ENCODE results near the gene UBE2I. TPM values are rescaled to one million over a fixed set of nuclear protein-coding genes. Genes with fewer than 3 reads are reported as not detected.

UBE2I gene
- total RNA-seq, 1 experiment from 2014 or later, result 198 TPM

DNA sequence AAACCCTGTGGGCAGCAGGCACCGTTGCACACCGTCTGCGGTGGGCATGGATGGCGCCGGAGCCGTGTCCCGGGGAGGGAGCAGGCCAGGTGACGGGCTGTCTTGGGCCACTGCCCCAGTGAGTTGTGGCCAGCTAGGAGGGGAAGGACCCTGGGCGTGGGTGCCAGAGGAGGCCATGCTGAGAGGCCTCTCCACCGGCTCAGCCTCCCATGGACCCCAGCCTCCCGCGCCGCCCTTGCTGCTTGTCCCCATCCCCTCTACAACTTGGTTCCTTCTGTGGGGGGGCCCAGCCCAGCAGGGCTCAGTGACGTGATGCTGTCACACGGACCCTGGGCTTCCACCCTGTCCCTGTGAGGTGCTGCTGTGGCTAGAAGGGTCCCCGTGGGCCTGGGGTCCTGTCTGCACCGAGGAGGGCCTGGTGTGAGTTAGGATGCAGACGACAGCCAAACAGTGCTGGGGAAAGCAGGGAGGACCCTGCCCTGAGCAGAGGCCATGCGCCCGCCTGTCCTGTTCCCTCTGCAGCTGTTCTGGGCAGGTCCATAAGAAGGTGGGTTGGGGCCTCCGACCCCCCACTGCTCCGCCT, 11.3 kb downstream of the UBE2I start:
- H3K9me3 ChIP-seq (ENCODE audit: control insufficient read depth, insufficient read depth, low read depth, low read length), result no peaks in the 10 kb centered on the region
- H3K4me1 ChIP-seq (ENCODE audit: control insufficient read depth, insufficient read depth, low read length), result no peaks in the 10 kb centered on the region
- no peaks in the 10 kb centered on the region for H3K27me3 ChIP-seq (ENCODE audit: control insufficient read depth, insufficient read depth, low read length)
- intact Hi-C loops (cut with micrococcal nuclease; ENCODE audit: unreplicated experiment) (no loop called here), in situ Hi-C loops (cut with HindIII; ENCODE audit: low pct_unique_long_range_greater_than_20kb, low sequenced_read_pairs) (no loop called here)
- ChIA-PET POLR2A (no interaction called here), CTCF (interaction anchor here (0.6 kb wide), 1 partner anchor 41 kb away, joined by 9 read pairs; no protein-coding TSS in a partner anchor)
- no peak overlapping the region for H3K27ac ChIP-seq (ENCODE audit: low read length)
- no TSS peak for BruUV-seq (replicated peaks)
- peaks cover 15% of the 10 kb centered on the region for H3K36me3 ChIP-seq (ENCODE audit: control insufficient read depth, insufficient read depth, low read length)
- TF ChIP-seq, protein P1, sequence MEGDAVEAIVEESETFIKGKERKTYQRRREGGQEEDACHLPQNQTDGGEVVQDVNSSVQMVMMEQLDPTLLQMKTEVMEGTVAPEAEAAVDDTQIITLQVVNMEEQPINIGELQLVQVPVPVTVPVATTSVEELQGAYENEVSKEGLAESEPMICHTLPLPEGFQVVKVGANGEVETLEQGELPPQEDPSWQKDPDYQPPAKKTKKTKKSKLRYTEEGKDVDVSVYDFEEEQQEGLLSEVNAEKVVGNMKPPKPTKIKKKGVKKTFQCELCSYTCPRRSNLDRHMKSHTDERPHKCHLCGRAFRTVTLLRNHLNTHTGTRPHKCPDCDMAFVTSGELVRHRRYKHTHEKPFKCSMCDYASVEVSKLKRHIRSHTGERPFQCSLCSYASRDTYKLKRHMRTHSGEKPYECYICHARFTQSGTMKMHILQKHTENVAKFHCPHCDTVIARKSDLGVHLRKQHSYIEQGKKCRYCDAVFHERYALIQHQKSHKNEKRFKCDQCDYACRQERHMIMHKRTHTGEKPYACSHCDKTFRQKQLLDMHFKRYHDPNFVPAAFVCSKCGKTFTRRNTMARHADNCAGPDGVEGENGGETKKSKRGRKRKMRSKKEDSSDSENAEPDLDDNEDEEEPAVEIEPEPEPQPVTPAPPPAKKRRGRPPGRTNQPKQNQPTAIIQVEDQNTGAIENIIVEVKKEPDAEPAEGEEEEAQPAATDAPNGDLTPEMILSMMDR (IDR thresholded peaks at IDR 0.05), result no peak
- TF ChIP-seq, protein P2, sequence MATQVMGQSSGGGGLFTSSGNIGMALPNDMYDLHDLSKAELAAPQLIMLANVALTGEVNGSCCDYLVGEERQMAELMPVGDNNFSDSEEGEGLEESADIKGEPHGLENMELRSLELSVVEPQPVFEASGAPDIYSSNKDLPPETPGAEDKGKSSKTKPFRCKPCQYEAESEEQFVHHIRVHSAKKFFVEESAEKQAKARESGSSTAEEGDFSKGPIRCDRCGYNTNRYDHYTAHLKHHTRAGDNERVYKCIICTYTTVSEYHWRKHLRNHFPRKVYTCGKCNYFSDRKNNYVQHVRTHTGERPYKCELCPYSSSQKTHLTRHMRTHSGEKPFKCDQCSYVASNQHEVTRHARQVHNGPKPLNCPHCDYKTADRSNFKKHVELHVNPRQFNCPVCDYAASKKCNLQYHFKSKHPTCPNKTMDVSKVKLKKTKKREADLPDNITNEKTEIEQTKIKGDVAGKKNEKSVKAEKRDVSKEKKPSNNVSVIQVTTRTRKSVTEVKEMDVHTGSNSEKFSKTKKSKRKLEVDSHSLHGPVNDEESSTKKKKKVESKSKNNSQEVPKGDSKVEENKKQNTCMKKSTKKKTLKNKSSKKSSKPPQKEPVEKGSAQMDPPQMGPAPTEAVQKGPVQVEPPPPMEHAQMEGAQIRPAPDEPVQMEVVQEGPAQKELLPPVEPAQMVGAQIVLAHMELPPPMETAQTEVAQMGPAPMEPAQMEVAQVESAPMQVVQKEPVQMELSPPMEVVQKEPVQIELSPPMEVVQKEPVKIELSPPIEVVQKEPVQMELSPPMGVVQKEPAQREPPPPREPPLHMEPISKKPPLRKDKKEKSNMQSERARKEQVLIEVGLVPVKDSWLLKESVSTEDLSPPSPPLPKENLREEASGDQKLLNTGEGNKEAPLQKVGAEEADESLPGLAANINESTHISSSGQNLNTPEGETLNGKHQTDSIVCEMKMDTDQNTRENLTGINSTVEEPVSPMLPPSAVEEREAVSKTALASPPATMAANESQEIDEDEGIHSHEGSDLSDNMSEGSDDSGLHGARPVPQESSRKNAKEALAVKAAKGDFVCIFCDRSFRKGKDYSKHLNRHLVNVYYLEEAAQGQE (IDR thresholded peaks at IDR 0.05; ENCODE audit: insufficient read depth in 1 of 2, low read depth in 2 of 2, low read length in 1 of 2), result no peak
- no peak for TF ChIP-seq TCF7L2 (IDR thresholded peaks at IDR 0.05; ENCODE audit: low read depth, low read length)
- no peak for TF ChIP-seq POLR2AphosphoS5 (IDR thresholded peaks at IDR 0.05; ENCODE audit: low read depth, low read length)
- TF ChIP-seq SIN3A (IDR thresholded peaks at IDR 0.05; ENCODE audit: borderline replicate concordance, insufficient read depth, low read depth, low read length), result no peak
- no peak overlapping the region for H3K4me3 ChIP-seq (ENCODE audit: low read depth in 2 of 2, low read length in 2 of 2)
- DNase-seq (ENCODE audit: low read depth, low spot score) (no peak), ATAC-seq (no peak)

DNA sequence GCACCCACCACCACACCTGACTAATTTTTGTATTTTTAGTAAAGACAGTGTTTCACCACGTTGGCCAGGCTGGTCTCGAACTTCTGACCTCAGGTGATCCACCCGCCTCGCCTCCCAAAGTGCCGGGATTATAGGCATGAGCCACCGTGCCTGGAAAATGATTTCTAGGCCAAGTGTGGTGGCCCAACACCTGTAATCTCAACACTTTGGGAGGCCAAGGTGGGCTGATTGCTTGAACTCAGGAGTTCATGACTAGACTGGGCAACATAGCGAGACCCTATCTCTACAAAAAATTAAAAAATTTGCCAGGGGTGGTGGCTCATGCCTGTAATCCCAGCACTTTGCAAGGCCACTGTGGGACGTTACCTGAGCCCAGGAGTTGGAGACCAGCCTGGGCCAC, 13.0 kb downstream of the UBE2I start:
- ATAC-seq (no peak), DNase-seq (ENCODE audit: low read depth, low spot score) (no peak)
- CTCF ChIA-PET, result no interaction called here
- in situ Hi-C loops (cut with HindIII; ENCODE audit: low pct_unique_long_range_greater_than_20kb, low sequenced_read_pairs) (no loop called here), intact Hi-C loops (cut with micrococcal nuclease; ENCODE audit: unreplicated experiment) (no loop called here)
- Histone ChIP-seq H3K9me3 (ENCODE audit: control insufficient read depth, insufficient read depth, low read depth, low read length) (no peaks in the 10 kb centered on the region), H3K4me1 (ENCODE audit: control insufficient read depth, insufficient read depth, low read length) (no peaks in the 10 kb centered on the region), H3K4me3 (ENCODE audit: low read depth in 2 of 2, low read length in 2 of 2) (no peak overlapping the region), H3K27me3 (ENCODE audit: control insufficient read depth, insufficient read depth, low read length) (no peaks in the 10 kb centered on the region), H3K27ac (ENCODE audit: low read length) (no peak overlapping the region), H3K36me3 (ENCODE audit: control insufficient read depth, insufficient read depth, low read length) (peaks cover 10% of the 10 kb centered on the region)
- BruUV-seq (replicated peaks), result no TSS peak
- POLR2A ChIA-PET, result no interaction called here
- no peak for TF ChIP-seq TCF7L2 (IDR thresholded peaks at IDR 0.05; ENCODE audit: low read depth, low read length)
- no peak for TF ChIP-seq SIN3A (IDR thresholded peaks at IDR 0.05; ENCODE audit: borderline replicate concordance, insufficient read depth, low read depth, low read length)
- TF ChIP-seq, protein P1 (IDR thresholded peaks at IDR 0.05), result no peak
- TF ChIP-seq, protein P2 (IDR thresholded peaks at IDR 0.05; ENCODE audit: insufficient read depth in 1 of 2, low read depth in 2 of 2, low read length in 1 of 2), result no peak
- TF ChIP-seq POLR2AphosphoS5 (IDR thresholded peaks at IDR 0.05; ENCODE audit: low read depth, low read length), result no peak
